GM12874 (cell line): ENCODE measurements around the gene C4orf50.

ENCODE experiments used
- CTCF ChIP-seq: IDR thresholded peaks from 2 replicates; pipeline ENCODE4 v1.5.1; 2011; ENCODE audit warnings: low read depth, mild to moderate bottlenecking, control low read depth, low read length, moderate library complexity; ENCODE audit not compliant: insufficient read depth

The C4orf50 gene

GRCh38 chr4:6058531-6059374, 40.5 kb upstream of the C4orf50 start:
- no peak for TF ChIP-seq CTCF

GRCh38 chr4:6056976-6057766, 38.9 kb upstream of the C4orf50 start:
- TF ChIP-seq CTCF, result no peak

- TF ChIP-seq CTCF, result no peak
Observed at GRCh38 chr4:6055436-6055835, 37.2 kb upstream of the C4orf50 start.

GRCh38 chr4:6055030-6055429, 36.8 kb upstream of the C4orf50 start:
- TF ChIP-seq CTCF, result no peak

GRCh38 chr4:6054162-6054922, 36.1 kb upstream of the C4orf50 start:
- TF ChIP-seq CTCF, result no peak

- TF ChIP-seq CTCF, result no peak
Observed at GRCh38 chr4:6052679-6053078, 34.4 kb upstream of the C4orf50 start.

GRCh38 chr4:6050551-6050950, 32.3 kb upstream of the C4orf50 start:
- no peak for TF ChIP-seq CTCF
